Transverse colon (tissue), 4 donors: ENCODE measurements around the gene SRPX2.

Experiments used
- CTCF ChIP-seq, 5 experiments: fragments of 200-600 bp in 3 of 5; fragments of 450-650 bp in 2 of 5; sonication (generic) in 3 of 5; IDR thresholded peaks; 1 replicate in 2 of 5; 2 replicates in 3 of 5; pipeline ENCODE4 v1.5.1; 2016 to 2017; ENCODE audit warnings: antibody characterized with exemption in 5 of 5, inconsistent platforms in 3 of 5, mild to moderate bottlenecking in 2 of 5, moderate library complexity in 1 of 5
- EP300 ChIP-seq: sonication (generic); formaldehyde crosslinking; IDR thresholded peaks from one replicate; pipeline ENCODE4 v1.6.1; 2017; ENCODE audit warnings: antibody characterized with exemption, low read depth
- POLR2A ChIP-seq: fragments of 450-650 bp; IDR thresholded peaks from one replicate; pipeline ENCODE4 v1.6.1; 2016; ENCODE audit warnings: antibody characterized with exemption, mild to moderate bottlenecking, moderate library complexity
- POLR2AphosphoS5 ChIP-seq, 3 donors: sonication (generic); formaldehyde crosslinking; IDR thresholded peaks; one replicate each; pipeline ENCODE4 v1.6.1; 2016; ENCODE audit warnings: antibody characterized with exemption in 3 of 3

- TF ChIP-seq CTCF (IDR thresholded peaks at IDR 0.05) (no peak), POLR2A (no peak), EP300 (no peak), POLR2AphosphoS5 (IDR thresholded peaks at IDR 0.05) (no peak)
Measured at GRCh38 chrX:100700809-100701208, 56.8 kb downstream of the SRPX2 start.
